Left lung (tissue), 10 donors: Measurements from ENCODE around the gene COL18A1. TPM values are rescaled to one million over a fixed set of nuclear protein-coding genes. Genes with fewer than 3 reads are reported as not detected.
A peak's percentile ranks its signal among the peaks of the same experiment; 100 is the strongest.

Experiments used
- ATAC-seq: fragments of 200-7000 bp; cut with Tn5 transposase; one replicate; pipeline ENCODE4 v1.9.1; 2020; ENCODE audit warnings: moderate library complexity
- DNase-seq, 4 donors: peaks; one replicate each; pipeline ENCODE4 v3.0.0-alpha.2; 2013 to 2020
- H3K27ac ChIP-seq, 2 donors: fragments of 200-600 bp; sonication (generic) in 1 of 2; one replicate each; pipeline versions ENCODE4 v1.5.0 to v1.8.0; 2020 to 2021
- H3K27me3 ChIP-seq, 2 donors: fragments of 200-600 bp; sonication (generic) in 1 of 2; one replicate each; pipeline versions ENCODE4 v1.5.0 to v1.8.0; 2020 to 2021
- H3K36me3 ChIP-seq, 2 donors: fragments of 200-600 bp; sonication (generic) in 1 of 2; one replicate each; pipeline versions ENCODE4 v1.5.0 to v1.8.0; 2020 to 2021
- H3K4me1 ChIP-seq, 2 donors: fragments of 200-600 bp; one replicate each; pipeline ENCODE4 v1.8.0; 2021
- H3K4me3 ChIP-seq, 2 donors: fragments of 200-600 bp; sonication (generic) in 1 of 2; one replicate each; pipeline versions ENCODE4 v1.5.0 to v1.8.0; 2020 to 2021; ENCODE audit warnings: mild to moderate bottlenecking in 1 of 2
- H3K9me3 ChIP-seq, 2 donors: fragments of 200-600 bp; sonication (generic) in 1 of 2; one replicate each; pipeline versions ENCODE4 v1.5.0 to v1.8.0; 2020 to 2021
- CTCF ChIP-seq, 2 donors: fragments of 200-600 bp; sonication (generic) in 1 of 2; IDR thresholded peaks; one replicate each; pipeline versions ENCODE4 v1.5.0 to v1.8.0; 2021; ENCODE audit warnings: antibody characterized with exemption in 2 of 2
- intact Hi-C, 2 donors: fragments of 100-400 bp; cut with DNase I; formaldehyde crosslinking; loops; one replicate each; pipeline versions ENCODE4 v1.11.2 to v1.14.2; 2022
- polyA plus RNA-seq, 6 donors: library from polyadenylated mRNA; unstranded; fragments of 120-200 nt; gene quantifications; one replicate each; pipeline ENCODE4 v1.2.1, GENCODE V29; 2013; ENCODE audit not compliant: insufficient read length in 6 of 6
- total RNA-seq, 2 donors: library from RNA; stranded (reverse); fragmentation: NEBNext Ultra II Directional; extraction: Animal tissue kit (Norgen Biotek cat#: 25700); gene quantifications; one replicate each; pipeline ENCODE4 v1.2.1, GENCODE V29; 2021
- donor health status: DM: no; HTN: yes; CAD: no.
- donor health status: DM: no; HTN: no; CAD: no.

The COL18A1 gene
- total and polyA plus RNA-seq, 8 donors: 39.3 to 90.2 (median 64.0) TPM

GRCh38 chr21:45390121-45390751, 14.7 kb upstream of the COL18A1 start:
- Histone ChIP-seq H3K27ac (no peak overlapping the region), H3K4me3 (no peak overlapping the region), H3K36me3 (no peaks in the 10 kb centered on the region), H3K4me1 (peaks cover 0 to 5% of the 10 kb centered on the region in 2 donors), H3K27me3 (peaks cover 0 to 16% of the 10 kb centered on the region in 2 donors), H3K9me3 (no peaks in the 10 kb centered on the region)
- DNase-seq (peak in 1 of 4 donors; percentile 64), ATAC-seq (no peak)
- TF ChIP-seq CTCF (IDR thresholded peaks at IDR 0.05): no peak
- intact Hi-C loops: no loop called here

GRCh38 chr21:45390831-45391742, 13.9 kb upstream of the COL18A1 start:
- intact Hi-C loops: no loop called here
- DNase-seq (peak in 1 of 4 donors; percentile 42), ATAC-seq (no peak)
- Histone ChIP-seq H3K27me3 (peaks cover 0 to 8% of the 10 kb centered on the region in 2 donors), H3K36me3 (no peaks in the 10 kb centered on the region), H3K9me3 (no peaks in the 10 kb centered on the region), H3K4me1 (peaks cover 0 to 5% of the 10 kb centered on the region in 2 donors), H3K4me3 (no peak overlapping the region), H3K27ac (no peak overlapping the region)
- no peak for TF ChIP-seq CTCF (IDR thresholded peaks at IDR 0.05)

- intact Hi-C loops: no loop called here
Measured at GRCh38 chr21:45391743-45392572, 13.0 kb upstream of the COL18A1 start.

GRCh38 chr21:45392573-45392971, 12.4 kb upstream of the COL18A1 start:
- Histone ChIP-seq H3K36me3 (no peaks in the 10 kb centered on the region), H3K9me3 (no peaks in the 10 kb centered on the region), H3K27me3 (peaks cover 0 to 5% of the 10 kb centered on the region in 2 donors), H3K4me1 (no peaks in the 10 kb centered on the region), H3K4me3 (no peak overlapping the region), H3K27ac (no peak overlapping the region)
- TF ChIP-seq CTCF (IDR thresholded peaks at IDR 0.05): no peak
- DNase-seq (peak in 1 of 4 donors; percentile 63), ATAC-seq (no peak)
- intact Hi-C loops: no loop called here

More at GRCh38 chr21:45391743-45392572, 13.0 kb upstream of the COL18A1 start:
- peak in 1 of 4 donors; percentile 21 for DNase-seq
- H3K9me3 ChIP-seq: no peaks in the 10 kb centered on the region
- no peaks in the 10 kb centered on the region for H3K4me1 ChIP-seq
- H3K27ac ChIP-seq: no peak overlapping the region
- no peaks in the 10 kb centered on the region for H3K36me3 ChIP-seq
- peaks cover 0 to 5% of the 10 kb centered on the region in 2 donors for H3K27me3 ChIP-seq
- no peak overlapping the region for H3K4me3 ChIP-seq
- no peak for TF ChIP-seq CTCF (IDR thresholded peaks at IDR 0.05)
- no peak for ATAC-seq
